Stimulated activated CD4-positive, alpha-beta T cell treated with anti-CD3 and anti-CD28 coated beads, Interleukin-15, amount 100 ng/mL, for 24 hours (primary cell): Measurements from ENCODE around the gene DNAH14.
"Not testable (repeated sequence)": the region's sequence is repeated elsewhere in the genome, so short reads cannot be mapped to it uniquely, and the experiment has no call there.

ENCODE experiments used
- DNase-seq: peaks from one replicate; pipeline ENCODE4 v3.0.0-alpha.2; 2020

Gene DNAH14

GRCh38 chr1:225159793-225160192 is 230.3 kb downstream of the DNAH14 start:
- DNase-seq = no peak

GRCh38 chr1:225177409-225177808 is 247.9 kb downstream of the DNAH14 start:
- DNase-seq = not testable (repeated sequence)

GRCh38 chr1:225179686-225180085 is 250.2 kb downstream of the DNAH14 start:
- DNase-seq = no peak

- no peak for DNase-seq
Measured at GRCh38 chr1:225182716-225183115, 253.2 kb downstream of the DNAH14 start.

- DNase-seq = no peak
Measured at GRCh38 chr1:225191199-225191753, 261.8 kb downstream of the DNAH14 start.

- DNase-seq = no peak
Measured at GRCh38 chr1:225201447-225201846, 272.0 kb downstream of the DNAH14 start.

GRCh38 chr1:225207791-225208190 is 278.3 kb downstream of the DNAH14 start:
- DNase-seq = no peak

GRCh38 chr1:225209153-225209552 is 279.7 kb downstream of the DNAH14 start:
- DNase-seq = no peak

GRCh38 chr1:225210180-225210579 is 280.7 kb downstream of the DNAH14 start:
- not testable (repeated sequence) for DNase-seq

- not testable (repeated sequence) for DNase-seq
Measured at GRCh38 chr1:225211694-225212442, 282.4 kb downstream of the DNAH14 start.

- no peak for DNase-seq
Measured at GRCh38 chr1:225224287-225224686, 294.8 kb downstream of the DNAH14 start.

- no peak for DNase-seq
Measured at GRCh38 chr1:225225681-225226080, 296.2 kb downstream of the DNAH14 start.

GRCh38 chr1:225228871-225229303 is 299.4 kb downstream of the DNAH14 start:
- no peak for DNase-seq

- not testable (repeated sequence) for DNase-seq
Measured at GRCh38 chr1:225229429-225229828, 300.0 kb downstream of the DNAH14 start.

GRCh38 chr1:225230483-225230882 is 301.0 kb downstream of the DNAH14 start:
- no peak for DNase-seq

GRCh38 chr1:225232930-225233329 is 303.5 kb downstream of the DNAH14 start:
- not testable (repeated sequence) for DNase-seq

GRCh38 chr1:225242611-225243010 is 313.1 kb downstream of the DNAH14 start:
- DNase-seq = no peak

- no peak for DNase-seq
Measured at GRCh38 chr1:225250432-225250831, 321.0 kb downstream of the DNAH14 start.

GRCh38 chr1:225253173-225253572 is 323.7 kb downstream of the DNAH14 start:
- no peak for DNase-seq

GRCh38 chr1:225253784-225254183 is 324.3 kb downstream of the DNAH14 start:
- DNase-seq = no peak

- DNase-seq = no peak
Measured at GRCh38 chr1:225254676-225255075, 325.2 kb downstream of the DNAH14 start.

GRCh38 chr1:225257081-225257480 is 327.6 kb downstream of the DNAH14 start:
- DNase-seq = no peak

- no peak for DNase-seq
Measured at GRCh38 chr1:225258811-225259210, 329.3 kb downstream of the DNAH14 start.

GRCh38 chr1:225259542-225259941 is 330.1 kb downstream of the DNAH14 start:
- DNase-seq = no peak

GRCh38 chr1:225260319-225260718 is 330.8 kb downstream of the DNAH14 start:
- no peak for DNase-seq
